RPMI8226 (cell line): ENCODE measurements around the gene GPR87.
A peak's percentile ranks its signal among the peaks of the same experiment; 100 is the strongest.

Experiments used
- DNase-seq: peaks from one replicate; pipeline ENCODE4 v3.0.0-alpha.2; 2015

Gene GPR87

GRCh38 chr3:151316267-151316991 lies at the start of gene GPR87:
GPR87 (minus strand) TSS chr3:151316820; CDS start chr3:151300100, 16,720 bp downstream.
- DNase-seq = no peak

GRCh38 chr3:151362751-151363174 lies 46.1 kb upstream of the GPR87 start:
- DNase-seq = no peak

GRCh38 chr3:151357463-151357850 lies 40.8 kb upstream of the GPR87 start:
- DNase-seq = no peak

GRCh38 chr3:151356794-151357462 lies 40.3 kb upstream of the GPR87 start:
- no peak for DNase-seq

- DNase-seq = no peak
Measured at GRCh38 chr3:151351648-151352047, 35.0 kb upstream of the GPR87 start.

GRCh38 chr3:151351219-151351618 lies 34.6 kb upstream of the GPR87 start:
- no peak for DNase-seq

GRCh38 chr3:151350656-151351055 lies 34.0 kb upstream of the GPR87 start:
- no peak for DNase-seq

- peak; percentile 16 for DNase-seq
Measured at GRCh38 chr3:151347432-151347831, 30.8 kb upstream of the GPR87 start.

GRCh38 chr3:151346292-151346691 lies 29.7 kb upstream of the GPR87 start:
- no peak for DNase-seq

GRCh38 chr3:151345859-151346258 lies 29.2 kb upstream of the GPR87 start:
- no peak for DNase-seq

GRCh38 chr3:151331696-151332095 lies 15.1 kb upstream of the GPR87 start:
- DNase-seq = no peak

- DNase-seq = no peak
Measured at GRCh38 chr3:151330899-151331298, 14.3 kb upstream of the GPR87 start.

GRCh38 chr3:151330379-151330778 lies 13.8 kb upstream of the GPR87 start:
- DNase-seq = no peak

- no peak for DNase-seq
Measured at GRCh38 chr3:151329363-151329762, 12.7 kb upstream of the GPR87 start, which contains the start of gene P2RY13. P2RY13 (minus strand) TSS chr3:151329549; CDS start chr3:151329528, 21 bp downstream.

- no peak for DNase-seq
Measured at GRCh38 chr3:151328298-151328995, 11.8 kb upstream of the GPR87 start.

- peak; percentile 18 for DNase-seq
Measured at GRCh38 chr3:151327571-151328198, 11.1 kb upstream of the GPR87 start.

- no peak for DNase-seq
Measured at GRCh38 chr3:151322511-151322910, 5.9 kb upstream of the GPR87 start.

- DNase-seq = no peak
Measured at GRCh38 chr3:151321526-151321925, 4.9 kb upstream of the GPR87 start.

- no peak for DNase-seq
Measured at GRCh38 chr3:151320131-151320530, 3.5 kb upstream of the GPR87 start.

- DNase-seq = no peak
Measured at GRCh38 chr3:151319628-151320027, 3.0 kb upstream of the GPR87 start.

GRCh38 chr3:151318991-151319390 lies 2.4 kb upstream of the GPR87 start:
- DNase-seq = no peak

- no peak for DNase-seq
Measured at GRCh38 chr3:151318313-151318712, 1.7 kb upstream of the GPR87 start.

GRCh38 chr3:151315846-151316245 lies 774 bp downstream of the GPR87 start:
- no peak for DNase-seq
